ENCODE results near the gene CFAP157.
A peak's percentile ranks its signal among the peaks of the same experiment; 100 is the strongest.

Gene CFAP157

DNA sequence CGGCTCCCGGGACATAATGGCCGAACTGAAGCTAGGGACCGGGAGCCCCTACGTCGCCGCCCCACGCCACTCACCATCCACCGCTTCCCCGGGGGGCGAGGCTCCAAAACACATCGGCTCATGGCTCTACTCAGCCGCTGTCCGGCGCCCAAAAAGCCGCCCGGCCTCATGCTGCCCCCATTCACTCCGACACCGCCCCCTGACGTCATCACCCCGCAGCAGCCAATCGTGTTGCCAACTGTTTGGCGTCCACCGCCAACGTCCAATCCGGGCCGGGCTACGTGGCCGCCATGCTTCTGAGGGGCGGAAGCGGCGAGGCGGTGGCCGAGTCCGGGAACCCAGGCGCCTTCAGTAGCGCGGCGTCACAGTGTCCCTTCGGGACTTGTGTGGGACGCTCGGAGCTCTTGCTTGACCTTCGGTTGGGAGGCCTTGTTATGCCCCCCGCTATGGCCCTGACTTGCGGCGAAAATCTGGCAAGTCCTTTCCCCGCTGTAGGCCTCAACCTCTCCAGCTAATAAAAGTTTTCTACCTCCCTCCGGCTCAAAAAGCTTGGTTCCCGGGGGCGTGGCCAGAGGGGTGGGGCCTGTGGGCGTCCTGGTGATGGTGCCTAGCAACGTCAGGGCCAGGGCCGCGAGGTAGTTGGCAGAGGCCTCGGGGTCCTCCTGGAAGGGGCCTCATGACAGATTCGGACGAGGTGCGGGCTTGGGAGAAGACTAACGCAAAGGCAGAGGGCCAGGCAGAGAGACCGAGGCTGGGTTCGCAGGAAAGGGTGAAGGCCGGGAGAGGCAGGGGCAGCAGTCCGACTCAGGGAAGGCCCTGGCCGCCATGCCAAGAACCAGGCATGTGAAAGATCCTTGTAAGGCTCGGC lies 8.9 kb downstream of the CFAP157 start, which contains the start of the genes PTRH1 and TTC16:
PTRH1 (minus strand) TSS at position 194 of the 868 bp plus-strand sequence; CDS start at position 170, 24 bp downstream.
TTC16 (plus strand) TSS at position 610 of the 868 bp plus-strand sequence; CDS start at position 677, 67 bp downstream.
- peak; percentile 99 for DNase-seq (ENCODE audit: low spot score)

DNA sequence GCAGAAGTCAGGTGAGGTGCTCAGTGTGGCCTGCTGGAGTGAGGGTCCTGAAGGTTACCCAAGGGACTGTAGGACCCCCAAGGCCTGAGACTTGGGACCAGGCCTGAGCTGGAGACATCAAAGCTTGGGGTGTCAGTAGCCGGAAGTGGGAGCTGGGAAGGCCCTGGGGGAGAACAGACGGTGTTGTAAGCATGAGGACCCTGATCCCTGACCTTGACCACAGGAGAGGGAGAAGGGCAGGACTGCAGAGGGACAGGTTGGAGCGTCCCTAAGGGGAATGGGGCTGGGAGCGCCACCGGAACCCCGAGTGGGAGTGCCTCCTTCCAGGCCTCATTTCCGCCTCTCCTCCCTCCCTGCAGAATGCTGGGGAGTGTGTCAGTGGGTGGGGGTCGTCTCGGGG lies 9.6 kb downstream of the CFAP157 start:
- DNase-seq (ENCODE audit: low spot score) = no peak

DNA sequence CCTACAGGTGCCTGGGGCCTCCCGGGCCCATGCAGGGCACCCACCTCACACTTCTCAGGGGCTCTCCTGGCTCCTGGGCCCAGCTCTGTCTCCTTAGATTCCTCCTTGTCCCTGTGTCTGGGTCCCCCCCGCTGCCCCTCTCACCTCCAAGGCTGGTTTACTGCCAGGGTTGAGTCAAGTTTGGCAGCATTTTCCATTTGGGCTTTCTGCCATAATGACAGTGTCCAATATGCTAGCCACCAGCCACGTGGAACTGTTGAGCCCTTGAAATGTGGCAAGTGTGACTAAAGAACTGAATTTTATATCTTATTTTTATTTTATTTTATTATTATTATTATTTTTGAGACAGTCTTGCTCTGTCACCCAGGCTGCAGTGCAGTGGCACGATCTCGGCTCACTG lies 11.0 kb downstream of the CFAP157 start:
- no peak for DNase-seq (ENCODE audit: low spot score)

DNA sequence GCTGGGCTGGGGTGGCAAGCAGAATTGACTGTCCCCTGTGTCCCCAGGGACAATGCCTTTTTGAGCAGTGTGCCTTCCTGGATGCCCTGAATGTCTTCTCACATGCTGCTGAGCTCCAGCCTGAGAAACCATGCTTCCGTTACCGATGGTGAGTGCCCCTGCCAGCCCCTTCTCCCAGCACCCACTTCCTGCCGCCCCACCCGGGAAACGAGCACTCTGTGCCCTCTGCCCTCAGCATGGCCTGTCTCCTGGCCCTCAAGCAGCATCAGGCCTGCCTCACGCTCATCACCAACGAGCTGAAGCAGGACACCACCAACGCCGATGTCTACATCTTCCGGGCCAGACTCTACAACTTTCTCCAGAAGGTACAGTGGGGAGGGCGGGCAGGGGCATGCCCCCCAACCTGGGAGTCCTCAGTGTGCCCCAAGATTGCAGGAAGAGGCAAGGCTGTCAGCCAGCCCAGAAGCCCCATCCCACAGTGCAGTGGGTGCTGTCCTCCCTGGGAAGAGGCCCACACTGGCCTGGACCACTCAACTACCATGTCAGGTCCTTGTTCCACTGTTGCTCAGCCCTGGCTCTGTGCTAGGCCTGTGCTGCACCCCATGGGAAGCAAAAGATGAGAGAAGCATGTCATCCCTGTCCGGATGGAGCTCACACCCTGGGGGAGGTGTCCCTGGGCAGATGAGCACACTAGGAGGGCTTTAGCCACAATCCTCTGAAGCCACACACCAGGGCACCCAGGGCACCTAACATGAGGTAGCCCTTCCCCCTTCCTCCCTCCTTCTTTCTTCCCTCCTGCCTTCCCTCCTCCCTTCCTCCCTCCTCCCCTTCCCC lies 13.5 kb downstream of the CFAP157 start:
- no peak for DNase-seq (ENCODE audit: low spot score)

DNA sequence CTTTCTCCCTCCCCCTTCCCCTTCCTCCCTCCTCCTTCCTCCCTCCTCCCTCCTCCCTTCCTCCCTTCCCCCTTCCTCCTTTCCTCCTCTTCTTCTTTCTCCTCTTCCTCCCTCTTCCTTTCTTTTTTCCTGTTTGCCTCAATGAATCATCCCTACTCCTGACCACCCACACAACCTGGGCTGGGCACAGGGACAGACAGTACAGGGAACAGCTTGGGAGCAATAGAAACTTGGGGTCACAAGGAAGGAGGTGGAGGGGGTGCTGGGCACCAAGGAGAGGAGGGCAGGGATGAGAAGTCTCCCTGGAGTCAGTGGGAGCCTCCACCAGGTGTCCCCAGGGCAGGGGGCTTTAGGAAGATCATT lies 14.1 kb downstream of the CFAP157 start:
- no peak for DNase-seq (ENCODE audit: low spot score)

DNA sequence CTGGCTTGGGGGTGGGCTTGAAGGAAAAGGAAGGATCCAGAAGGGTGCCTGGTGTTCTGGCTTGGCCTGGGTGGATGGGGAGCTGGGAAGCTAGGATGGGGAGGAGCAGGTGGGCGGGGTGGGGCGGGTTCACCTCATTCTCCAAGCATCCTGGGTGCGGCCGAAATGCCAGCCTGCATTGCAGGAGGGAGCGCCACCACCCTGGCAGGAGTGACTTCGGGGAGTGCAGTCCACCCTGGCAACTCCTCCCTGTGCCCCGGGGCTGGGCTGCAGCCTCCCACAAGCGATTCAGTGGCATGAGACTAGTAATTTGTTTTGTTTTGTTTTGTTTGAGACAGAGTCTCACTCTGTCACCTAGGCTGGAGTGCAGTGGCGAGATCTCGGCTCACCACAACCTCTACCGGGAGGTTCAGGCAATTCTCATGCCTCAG lies 14.6 kb downstream of the CFAP157 start:
- DNase-seq (ENCODE audit: low spot score) = no peak

DNA sequence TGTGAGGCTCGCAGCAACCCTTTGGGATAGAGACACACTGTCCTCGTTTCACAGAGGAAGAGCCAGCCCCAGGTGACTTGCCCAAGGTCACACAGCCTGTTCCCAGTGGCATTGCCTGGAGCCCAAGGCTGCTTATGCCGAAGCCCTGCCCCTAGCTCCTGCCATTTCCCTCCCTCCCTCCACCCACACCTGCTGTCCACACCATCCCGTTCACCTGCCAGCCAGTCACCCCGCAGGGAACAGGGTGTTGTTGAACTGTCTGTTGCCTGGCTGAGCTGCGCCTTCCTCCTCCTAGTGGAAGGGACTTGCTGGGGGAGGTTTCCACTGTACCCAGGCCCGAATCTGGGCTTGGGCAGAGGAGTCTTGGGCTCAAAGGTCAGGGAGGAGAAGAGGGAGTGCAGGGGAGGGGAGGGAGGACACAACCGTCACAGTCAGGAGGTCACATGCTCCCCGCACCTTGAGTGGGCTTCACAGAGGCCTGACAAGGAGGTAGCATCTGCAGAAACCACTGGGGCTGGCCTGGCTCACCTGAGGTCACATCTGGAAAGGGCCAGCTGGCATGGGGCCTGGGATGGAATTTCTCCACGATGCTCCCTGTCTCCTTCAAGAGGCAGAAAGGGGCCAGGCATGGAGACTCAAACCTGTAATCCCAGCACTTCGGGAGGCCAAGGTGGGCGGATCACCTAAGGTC lies 15.4 kb downstream of the CFAP157 start:
- no peak for DNase-seq (ENCODE audit: low spot score)

DNA sequence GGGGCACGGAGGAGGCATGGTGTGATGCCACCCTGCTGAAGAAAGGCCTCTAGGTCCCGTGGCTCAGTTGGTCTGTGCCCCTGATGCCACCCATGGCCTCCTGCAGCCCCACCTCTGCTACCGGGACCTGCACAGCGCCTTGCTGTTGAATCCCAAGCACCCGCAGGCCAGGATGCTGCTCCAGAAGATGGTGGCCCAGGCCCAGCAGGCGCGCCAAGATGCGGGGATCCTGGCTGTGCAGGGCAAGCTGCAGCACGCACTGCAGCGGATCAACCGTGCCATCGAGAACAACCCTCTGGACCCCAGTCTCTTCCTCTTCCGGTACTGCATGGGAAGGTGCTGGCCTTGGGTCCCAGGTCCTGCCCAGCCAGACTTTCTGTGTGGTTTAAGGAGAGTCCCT lies 16.2 kb downstream of the CFAP157 start:
- DNase-seq (ENCODE audit: low spot score) = no peak

DNA sequence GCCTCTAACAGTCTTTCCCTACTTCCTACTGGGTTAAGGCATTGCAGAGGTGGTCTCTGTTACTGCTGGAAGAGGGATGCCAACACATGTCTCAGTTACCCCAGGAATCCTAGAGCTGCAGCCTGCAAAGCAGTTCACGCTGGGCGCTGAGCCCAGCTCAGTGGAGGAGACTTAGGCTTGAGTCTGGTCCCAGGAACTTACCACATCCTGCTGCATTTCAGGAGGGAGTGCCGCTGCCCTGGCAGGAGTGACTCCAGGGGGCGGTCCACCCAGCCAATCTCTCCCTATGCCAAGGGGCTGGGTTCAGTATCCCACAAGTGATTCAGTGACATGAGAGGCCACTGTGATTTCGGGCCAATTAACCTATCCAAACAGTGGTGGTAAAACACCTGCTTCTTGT lies 16.7 kb downstream of the CFAP157 start:
- DNase-seq (ENCODE audit: low spot score) = no peak

DNA sequence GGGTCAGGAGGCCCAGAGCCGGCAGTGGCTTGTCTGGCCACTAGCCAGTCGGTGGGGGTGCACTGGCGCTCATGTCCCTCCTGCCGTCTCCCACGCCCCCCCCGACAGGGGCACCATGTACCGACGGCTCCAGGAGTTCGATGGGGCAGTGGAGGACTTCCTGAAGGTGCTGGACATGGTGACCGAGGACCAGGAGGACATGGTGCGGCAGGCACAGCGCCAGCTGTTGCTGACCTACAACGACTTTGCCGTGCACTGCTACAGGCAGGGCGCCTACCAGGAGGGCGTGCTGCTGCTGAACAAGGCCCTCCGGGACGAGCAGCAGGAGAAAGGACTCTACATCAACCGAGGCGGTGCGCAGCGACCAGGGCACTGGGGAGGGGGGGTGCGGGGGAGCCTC lies 17.2 kb downstream of the CFAP157 start:
- DNase-seq (ENCODE audit: low spot score) = no peak

DNA sequence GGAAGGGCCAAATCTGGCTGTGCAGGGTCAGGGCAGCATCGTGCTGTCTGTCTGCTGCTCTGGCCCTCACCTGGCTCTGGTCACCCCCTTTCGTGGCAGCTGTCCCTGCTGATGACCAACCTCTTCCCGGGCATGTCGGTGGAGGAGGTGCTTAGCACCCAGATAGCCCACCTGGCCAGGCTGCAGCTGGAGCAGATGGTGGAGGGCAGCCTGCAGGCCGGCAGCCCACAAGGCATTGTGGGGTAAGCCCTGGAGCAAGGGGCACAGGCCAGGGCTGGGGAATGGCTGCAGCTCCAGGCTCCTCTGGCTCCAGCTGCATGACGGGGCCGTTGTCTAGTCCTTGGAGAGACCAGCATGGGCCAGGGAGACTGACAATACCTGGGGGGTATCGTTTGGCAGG lies 20.1 kb downstream of the CFAP157 start:
- no peak for DNase-seq (ENCODE audit: low spot score)

DNA sequence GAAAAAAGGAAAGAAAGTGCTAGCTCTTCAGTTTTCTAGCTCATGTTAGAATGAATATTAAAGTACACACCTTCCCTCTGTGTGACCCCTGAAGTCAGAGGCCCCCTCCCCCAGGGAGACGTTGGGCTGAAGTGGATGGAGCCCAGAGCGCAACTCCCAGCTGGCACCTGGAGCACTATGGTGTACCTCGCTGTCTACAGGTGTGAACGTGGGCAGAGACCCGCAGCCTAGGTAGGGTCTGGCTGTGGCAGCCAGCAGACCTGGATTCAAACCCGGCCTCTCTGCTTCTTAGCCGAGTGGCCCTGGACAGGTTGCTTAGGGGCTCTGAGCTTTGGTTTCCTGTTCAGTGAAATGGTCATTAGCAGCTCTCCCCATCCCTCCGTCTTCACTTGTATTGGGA lies 22.0 kb downstream of the CFAP157 start:
- DNase-seq (ENCODE audit: low spot score) = no peak

DNA sequence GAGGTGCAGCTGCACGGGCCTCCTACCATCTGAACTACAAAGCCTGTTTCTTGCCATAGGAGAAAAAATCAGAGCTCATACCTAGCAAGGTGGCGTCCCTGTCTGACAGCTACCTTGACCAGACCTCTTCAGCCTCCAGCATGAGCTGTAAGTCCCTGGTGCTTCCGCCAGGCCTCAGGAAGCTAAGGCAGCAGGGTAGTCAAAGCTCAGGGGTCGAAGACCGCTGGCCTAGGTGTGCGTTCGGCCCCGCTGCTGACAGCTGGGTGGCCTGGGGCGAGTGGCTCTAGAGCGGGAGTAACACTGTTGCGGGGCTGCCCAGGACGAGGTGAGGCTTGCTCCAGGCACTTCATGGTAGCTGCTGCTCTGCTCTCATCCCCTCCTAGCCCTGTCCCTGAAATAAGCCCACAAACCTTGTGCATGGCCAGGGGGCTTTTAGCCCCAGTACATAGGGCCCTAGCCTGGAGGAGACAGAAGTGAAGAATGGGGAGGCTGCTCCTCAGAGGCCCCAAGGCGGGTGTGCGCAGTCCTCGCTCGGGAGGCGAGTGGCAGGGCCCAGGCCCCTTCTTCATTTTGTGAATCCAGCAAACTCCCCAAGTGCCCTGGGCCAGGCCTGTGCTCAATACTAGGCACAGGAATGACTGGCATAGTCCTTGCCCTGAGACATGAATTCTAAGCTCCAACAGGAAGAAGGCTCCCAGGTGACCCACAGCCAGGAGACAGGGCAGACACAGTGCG lies 22.9 kb downstream of the CFAP157 start:
- DNase-seq (ENCODE audit: low spot score) = no peak

DNA sequence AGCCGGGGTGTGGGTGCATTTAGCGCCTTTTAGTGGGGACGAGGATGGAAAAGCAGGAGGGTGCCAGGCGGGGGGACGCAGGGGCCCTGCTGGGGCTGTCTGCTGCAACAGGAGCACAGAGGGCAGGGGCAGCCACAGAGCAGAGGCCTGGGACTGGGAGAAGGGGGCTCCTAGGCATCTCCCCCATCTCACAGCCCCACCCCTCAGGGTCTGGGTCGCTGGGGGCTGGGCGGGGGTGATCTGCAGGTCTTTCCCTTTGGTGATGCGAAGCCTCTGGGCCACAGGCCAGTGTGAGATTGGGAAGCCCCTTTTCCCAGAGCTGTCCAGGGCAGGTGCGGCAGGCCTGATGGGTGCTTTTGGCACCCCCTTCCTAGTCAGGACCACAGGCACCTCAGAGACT lies 23.5 kb downstream of the CFAP157 start:
- no peak for DNase-seq (ENCODE audit: low spot score)

DNA sequence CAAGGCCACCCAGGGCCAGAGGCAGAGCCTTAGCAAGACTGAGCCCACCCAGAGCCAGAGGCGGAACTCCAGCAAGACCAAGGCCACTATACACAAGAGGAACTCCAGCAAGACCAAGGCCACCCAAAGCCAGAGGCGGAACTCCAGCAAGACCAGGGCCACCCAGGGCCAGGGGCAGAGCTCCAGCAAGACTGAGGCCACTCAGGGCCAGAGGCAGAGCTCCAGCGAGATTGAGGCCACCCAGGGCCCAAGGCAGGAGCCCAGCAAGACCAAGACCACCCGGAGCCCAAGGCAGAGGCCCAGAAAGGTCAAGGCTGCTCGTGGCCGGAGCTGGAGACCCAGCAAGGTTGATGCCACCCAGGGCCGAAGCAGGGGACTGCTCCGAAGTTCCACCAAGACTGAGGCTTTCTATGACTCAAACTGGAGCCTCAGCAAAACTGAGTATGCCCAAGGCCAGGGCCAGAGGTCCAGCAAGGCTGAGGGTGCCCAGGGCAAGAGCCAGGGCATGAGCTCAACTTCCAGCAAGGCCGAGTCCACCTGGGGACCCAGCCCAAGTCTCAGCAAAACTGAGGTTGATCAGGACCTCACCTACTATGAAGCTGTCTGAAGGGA lies 24.1 kb downstream of the CFAP157 start:
- DNase-seq (ENCODE audit: low spot score) = no peak

DNA sequence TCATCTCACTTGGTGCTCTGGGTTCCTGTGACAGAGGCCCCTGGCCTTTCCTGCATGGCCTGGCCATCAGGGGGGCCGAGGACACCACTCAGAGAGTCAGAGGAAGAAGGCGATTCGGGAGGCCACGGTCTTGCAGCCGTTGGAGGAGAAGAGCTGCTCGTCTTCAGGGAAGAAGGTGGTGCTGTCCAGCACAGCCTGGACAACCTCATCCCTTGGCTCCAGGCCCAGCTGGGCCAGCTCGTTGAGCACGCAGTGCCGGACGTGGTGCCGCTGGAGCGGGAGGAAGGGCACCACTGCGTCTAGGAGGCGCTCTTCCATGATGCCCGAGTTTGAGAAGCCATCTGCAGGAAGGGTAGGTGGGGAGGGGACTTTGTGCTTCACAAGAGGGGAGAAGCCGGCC lies 25.1 kb downstream of the CFAP157 start:
- DNase-seq (ENCODE audit: low spot score) = no peak

DNA sequence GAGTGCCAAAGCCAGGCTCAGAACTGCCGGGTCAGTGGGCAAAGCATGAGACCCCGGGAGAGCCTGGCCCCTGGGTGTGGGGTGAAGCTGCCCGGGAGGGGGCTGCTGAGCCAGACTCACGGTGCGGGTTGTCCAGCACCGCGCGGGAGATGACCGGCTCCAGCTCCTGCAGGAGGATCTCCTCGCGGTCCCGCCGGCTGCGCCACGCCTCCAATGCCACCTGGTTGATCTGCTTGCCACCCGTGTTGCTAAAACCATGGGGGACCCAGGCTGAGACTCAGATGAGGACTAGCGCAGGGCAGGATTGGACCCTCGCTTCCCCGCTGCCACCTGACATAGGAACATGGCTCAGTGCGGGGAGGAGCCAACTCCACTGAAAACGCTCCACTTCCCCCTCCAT lies 25.7 kb downstream of the CFAP157 start:
- no peak for DNase-seq (ENCODE audit: low spot score)

DNA sequence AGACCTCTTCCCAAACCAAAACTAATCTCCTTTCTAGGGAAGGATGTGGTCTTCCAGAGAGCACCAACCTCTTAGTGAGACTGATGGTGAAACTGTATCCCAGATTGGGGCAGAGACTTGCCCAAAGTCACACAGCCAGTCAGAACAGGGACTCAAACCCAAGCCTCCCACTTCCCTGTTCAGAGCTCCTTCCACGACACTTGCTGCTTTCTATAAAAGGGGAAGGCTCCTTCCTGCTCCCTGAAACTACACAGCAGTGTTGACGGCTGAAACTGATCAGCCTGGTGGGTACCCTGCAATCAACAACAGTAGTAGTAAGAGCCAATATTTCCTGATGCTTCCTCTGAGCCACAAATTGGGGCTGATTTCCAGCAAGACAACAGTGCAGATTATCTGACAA lies 26.8 kb downstream of the CFAP157 start:
- DNase-seq (ENCODE audit: low spot score) = no peak

DNA sequence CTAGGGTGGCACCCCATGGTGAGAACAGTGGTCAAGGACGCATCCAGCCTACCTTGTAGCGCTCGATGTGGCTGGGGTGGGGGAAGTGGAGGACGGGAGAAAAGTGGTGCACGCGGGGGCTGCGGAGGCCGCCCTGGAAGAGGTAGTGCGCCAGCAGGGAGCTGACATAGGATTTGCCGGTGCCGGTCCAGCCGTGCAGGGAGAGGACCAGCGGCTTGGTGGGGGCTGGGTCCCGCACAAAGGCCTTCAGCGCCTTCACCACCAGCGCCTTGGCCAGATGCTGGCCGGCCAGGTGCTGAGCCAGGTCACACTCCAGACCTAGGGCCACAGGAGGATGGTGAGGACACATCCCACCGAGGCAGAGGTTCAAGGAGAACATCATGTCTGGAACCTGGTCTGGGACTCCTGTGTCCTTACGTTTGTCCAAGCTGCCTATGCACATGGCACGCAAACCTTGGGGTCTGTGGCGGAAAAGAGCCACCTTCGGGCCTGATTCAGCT lies 27.5 kb downstream of the CFAP157 start:
- DNase-seq (ENCODE audit: low spot score) = no peak

DNA sequence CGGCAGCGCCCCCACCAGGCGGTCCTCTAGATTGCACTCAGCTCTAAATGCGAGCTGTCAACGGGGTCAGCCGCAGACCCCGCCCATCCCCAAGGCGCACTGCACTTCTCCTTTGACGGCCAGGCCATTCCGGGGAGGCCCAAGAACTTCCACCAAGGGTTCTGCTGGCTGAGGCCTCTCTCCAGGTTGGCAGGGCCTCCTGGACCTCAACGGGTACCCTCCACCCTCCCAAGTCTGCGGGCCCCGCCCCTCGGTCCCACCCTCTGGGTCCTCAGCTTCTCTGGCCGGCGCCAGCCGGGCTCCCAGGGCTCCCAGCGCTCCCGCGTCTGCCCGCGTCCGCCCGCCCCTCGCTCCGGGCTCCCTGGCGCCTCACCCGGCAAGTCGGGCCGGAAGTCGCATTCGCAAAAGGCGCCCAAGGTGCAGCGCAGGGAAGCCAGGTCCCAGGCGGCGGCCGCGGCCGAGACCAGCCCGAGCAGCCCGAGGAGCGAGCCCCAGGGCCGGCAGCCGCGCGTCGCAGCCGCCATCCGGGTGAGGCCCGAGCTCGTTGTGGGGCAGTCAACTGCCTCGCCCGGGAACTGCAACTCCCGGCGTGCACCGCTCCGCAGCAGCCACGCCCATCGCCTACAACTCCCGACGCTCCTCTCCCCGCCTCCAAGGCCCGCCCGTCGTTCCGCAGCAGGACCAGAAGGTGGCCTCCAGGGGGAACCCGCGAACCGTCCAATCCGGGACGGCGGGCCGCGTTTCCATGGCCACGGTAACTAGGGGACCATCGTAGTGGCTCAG lies 28.1 kb downstream of the CFAP157 start, which contains the start of gene TOR2A:
TOR2A (minus strand) TSS at position 548 of the 783 bp plus-strand sequence; CDS start at position 524, 24 bp downstream.
- peak; percentile 98 for DNase-seq (ENCODE audit: low spot score)
